ENCODE results near the gene PARD6B. TPM values are rescaled to one million over a fixed set of nuclear protein-coding genes. Genes with fewer than 3 reads are reported as not detected.
A peak's percentile ranks its signal among the peaks of the same experiment; 100 is the strongest.
"Not testable (repeated sequence)": the region's sequence is repeated elsewhere in the genome, so short reads cannot be mapped to it uniquely, and the experiment has no call there.

The PARD6B gene
- total RNA-seq, 2 donors from 2014 or later: 29.0 to 36.7 TPM

GRCh38 chr20:50699688-50700087, 31.7 kb upstream of the PARD6B start:
- Mint-ChIP-seq H3K9me3 (no peaks in the 10 kb centered on the region), H3K4me1 (peaks cover 28% of the 10 kb centered on the region), H3K4me3 (no peak overlapping the region), H3K36me3 (ENCODE audit: low read depth) (no peaks in the 10 kb centered on the region), H3K27ac (peak overlapping the region; percentile 35), H3K27me3 (ENCODE audit: insufficient read depth) (no peaks in the 10 kb centered on the region)
- no peak overlapping the region for H3K27ac ChIP-seq (ENCODE audit: low read depth, low read length)
- peaks cover 7% of the 10 kb centered on the region for H3K4me1 ChIP-seq (ENCODE audit: control insufficient read depth, insufficient read depth, low read length)
- H3K27me3 ChIP-seq (ENCODE audit: control insufficient read depth, insufficient read depth, low read length, poor library complexity, severe bottlenecking): no peaks in the 10 kb centered on the region
- no peaks in the 10 kb centered on the region for H3K9me3 ChIP-seq (ENCODE audit: control insufficient read depth, low read length)
- DNase-seq: no peak
- WGBS, 2 experiments (ENCODE audit: insufficient coverage in 1 of 2, insufficient read length in 1 of 2): 95 to 100% methylated on average over 3 to 5 of the region's 5 CpGs
- TF ChIP-seq CTCF (conservative IDR thresholded peaks at IDR 0.05): no peak
- H3K9ac ChIP-seq (ENCODE audit: extremely low read depth, low read length, poor library complexity, severe bottlenecking): no peak overlapping the region
- no peaks in the 10 kb centered on the region for H3K36me3 ChIP-seq (ENCODE audit: control insufficient read depth, insufficient read depth, low read length)
- H3K4me3 ChIP-seq (ENCODE audit: low read length): no peak overlapping the region

- 72 to 77% methylated on average over 9 to 11 of the region's 11 CpGs for WGBS, 2 experiments (ENCODE audit: insufficient coverage in 1 of 2, insufficient read length in 1 of 2)
- Mint-ChIP-seq H3K27me3 (ENCODE audit: insufficient read depth) (no peaks in the 10 kb centered on the region), H3K9me3 (no peaks in the 10 kb centered on the region), H3K4me3 (peak overlapping the region; percentile 5), H3K27ac (no peak overlapping the region), H3K36me3 (ENCODE audit: low read depth) (no peaks in the 10 kb centered on the region), H3K4me1 (peaks cover 27% of the 10 kb centered on the region)
- Histone ChIP-seq H3K36me3 (ENCODE audit: control insufficient read depth, insufficient read depth, low read length) (no peaks in the 10 kb centered on the region), H3K9me3 (ENCODE audit: control insufficient read depth, low read length) (no peaks in the 10 kb centered on the region), H3K4me3 (ENCODE audit: low read length) (no peak overlapping the region), H3K27me3 (ENCODE audit: control insufficient read depth, insufficient read depth, low read length, poor library complexity, severe bottlenecking) (no peaks in the 10 kb centered on the region), H3K9ac (ENCODE audit: extremely low read depth, low read length, poor library complexity, severe bottlenecking) (no peak overlapping the region), H3K27ac (ENCODE audit: low read depth, low read length) (no peak overlapping the region), H3K4me1 (ENCODE audit: control insufficient read depth, insufficient read depth, low read length) (peaks cover 7% of the 10 kb centered on the region)
- DNase-seq: no peak
- no peak for TF ChIP-seq CTCF (conservative IDR thresholded peaks at IDR 0.05)
These were observed 30.1 kb upstream of the PARD6B start for GRCh38 chr20:50701041-50701963.

- H3K9me3 Mint-ChIP-seq; H3K4me1 ChIP-seq (ENCODE audit: control insufficient read depth, insufficient read depth, low read length); H3K27ac ChIP-seq (ENCODE audit: low read depth, low read length); H3K36me3 ChIP-seq (ENCODE audit: control insufficient read depth, insufficient read depth, low read length); H3K27ac Mint-ChIP-seq; H3K27me3 Mint-ChIP-seq (ENCODE audit: insufficient read depth); DNase-seq; H3K9me3 ChIP-seq (ENCODE audit: control insufficient read depth, low read length); H3K36me3 Mint-ChIP-seq (ENCODE audit: low read depth); H3K4me3 Mint-ChIP-seq; H3K27me3 ChIP-seq (ENCODE audit: control insufficient read depth, insufficient read depth, low read length, poor library complexity, severe bottlenecking); H3K4me3 ChIP-seq (ENCODE audit: low read length); H3K9ac ChIP-seq (ENCODE audit: extremely low read depth, low read length, poor library complexity, severe bottlenecking): not testable (repeated sequence)
- H3K4me1 Mint-ChIP-seq: peaks cover 27% of the 10 kb centered on the region
- 88 to 90% methylated on average over 9 of the region's 9 CpGs for WGBS, 2 experiments (ENCODE audit: insufficient coverage in 1 of 2, insufficient read length in 1 of 2)
These were observed 27.5 kb upstream of the PARD6B start for GRCh38 chr20:50703651-50704438.

Data from endodermal cell (in vitro differentiated cells).